ENCODE data around the gene NEUROD2.

Gene NEUROD2

DNA sequence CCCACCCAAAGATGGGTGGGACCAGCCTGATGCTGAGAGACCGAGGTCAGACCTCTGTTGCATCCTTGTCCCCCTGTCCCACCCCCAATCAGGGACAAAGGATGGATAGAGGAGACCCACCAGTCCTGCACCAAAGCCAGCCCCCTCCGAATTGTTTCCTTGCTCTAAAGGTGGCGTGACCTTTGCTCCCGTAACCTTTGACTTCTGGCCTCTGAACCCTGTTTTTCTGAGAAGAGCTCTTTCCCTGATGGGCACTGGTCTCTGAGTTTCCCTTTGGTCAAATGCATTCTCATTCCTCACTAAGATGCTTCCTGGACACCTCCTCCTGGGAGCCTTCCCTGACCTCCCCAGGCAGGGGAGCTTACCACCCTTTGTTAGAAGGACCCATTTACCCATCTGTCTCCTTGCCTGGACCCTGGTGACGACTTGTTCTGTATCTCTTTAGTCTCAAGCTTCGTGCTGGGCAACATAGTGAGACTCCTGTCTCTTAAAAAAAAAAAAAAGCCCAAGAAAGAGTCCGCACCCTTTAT is 5.3 kb upstream of the NEUROD2 start:
- Histone ChIP-seq H2AFZ (no peak overlapping the region), H3K4me1 (no peaks in the 10 kb centered on the region), H3K36me3 (ENCODE audit: control insufficient read depth, insufficient read depth, low read length) (no peaks in the 10 kb centered on the region), H3K9ac (no peak overlapping the region), H3K27me3 (ENCODE audit: control insufficient read depth, insufficient read depth, low read length) (no peaks in the 10 kb centered on the region), H3K4me2 (ENCODE audit: low read length) (no peak overlapping the region), H3K79me2 (no peaks in the 10 kb centered on the region), H3K4me3 (ENCODE audit: low read depth, low read length) (no peak overlapping the region), H3K9me3 (ENCODE audit: control insufficient read depth, low read length) (no peaks in the 10 kb centered on the region), H3K27ac (no peak overlapping the region)
- TF ChIP-seq CTCF (IDR thresholded peaks at IDR 0.05): no peak

DNA sequence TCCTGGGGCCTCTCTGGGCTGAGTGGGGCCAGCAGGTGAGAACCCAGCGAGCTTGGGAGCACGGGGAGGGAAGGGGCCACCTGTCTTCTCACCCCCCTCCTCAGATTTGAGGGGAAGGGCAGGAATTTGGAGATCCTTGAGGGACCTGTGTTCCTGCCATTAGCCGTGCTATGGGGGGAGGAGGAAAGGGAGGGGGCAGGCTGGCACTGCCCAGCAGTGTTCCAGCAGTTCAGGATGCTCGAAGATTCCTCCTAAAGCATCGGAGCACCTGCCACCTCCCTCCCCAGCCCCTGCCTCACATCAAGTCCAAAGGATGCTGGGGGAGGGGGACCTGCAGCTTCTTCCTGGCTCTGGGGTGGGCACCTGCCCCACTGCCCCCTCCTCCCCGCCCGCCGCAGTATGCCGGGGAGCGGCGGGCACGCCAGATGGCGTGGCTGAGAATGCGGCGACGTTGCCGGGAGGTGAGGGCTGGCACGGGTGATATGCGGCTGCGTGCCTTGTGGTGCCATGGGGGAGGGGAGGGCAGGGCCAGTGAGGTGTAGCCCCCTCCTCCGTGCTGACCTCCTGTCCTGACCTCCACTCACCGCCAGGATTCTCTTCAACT is 4.7 kb upstream of the NEUROD2 start:
- Histone ChIP-seq H3K9ac (no peak overlapping the region), H3K4me2 (ENCODE audit: low read length) (no peak overlapping the region), H3K27ac (no peak overlapping the region), H3K36me3 (ENCODE audit: control insufficient read depth, insufficient read depth, low read length) (no peaks in the 10 kb centered on the region), H3K79me2 (no peaks in the 10 kb centered on the region), H2AFZ (no peak overlapping the region), H3K4me3 (ENCODE audit: low read depth, low read length) (no peak overlapping the region), H3K27me3 (ENCODE audit: control insufficient read depth, insufficient read depth, low read length) (peaks cover 2% of the 10 kb centered on the region), H3K9me3 (ENCODE audit: control insufficient read depth, low read length) (no peaks in the 10 kb centered on the region), H3K4me1 (no peaks in the 10 kb centered on the region)
- TF ChIP-seq CTCF (IDR thresholded peaks at IDR 0.05): no peak

DNA sequence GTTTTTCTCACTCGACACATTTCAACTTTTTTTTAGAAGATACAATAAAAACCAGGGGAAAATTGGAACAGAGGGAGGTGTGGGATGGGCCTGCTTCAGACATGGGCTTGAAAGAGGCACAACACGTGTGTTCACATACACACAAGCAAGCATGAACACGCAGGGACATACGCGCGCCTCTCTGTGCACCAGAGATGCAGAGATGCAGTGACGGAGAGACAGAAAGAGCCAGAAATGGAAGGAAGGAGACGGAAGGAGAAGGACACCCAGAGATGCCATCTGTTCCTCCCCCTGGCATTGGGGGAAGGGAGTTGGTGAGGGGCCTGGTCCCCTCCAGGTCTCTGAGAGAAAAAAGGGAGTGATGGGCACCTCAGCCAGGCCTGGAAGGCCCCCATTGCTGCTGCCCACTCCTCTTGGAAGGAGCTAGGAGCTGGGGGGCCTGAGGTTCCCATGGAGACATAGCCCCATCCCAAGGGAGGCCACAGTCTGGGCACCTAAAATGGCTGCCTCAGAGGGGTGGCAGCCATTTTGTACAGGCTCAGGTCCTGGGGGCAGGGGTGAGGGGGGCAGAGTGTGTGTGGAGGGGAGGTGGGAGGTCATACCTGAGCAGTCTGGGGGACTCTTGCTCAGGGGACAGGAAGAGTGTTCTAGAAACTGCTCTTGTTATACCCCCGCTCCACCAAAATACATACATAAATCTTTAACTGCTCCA is 3.8 kb upstream of the NEUROD2 start:
- Histone ChIP-seq H3K4me3 (ENCODE audit: low read depth, low read length) (no peak overlapping the region), H3K4me2 (ENCODE audit: low read length) (no peak overlapping the region), H2AFZ (no peak overlapping the region), H3K9ac (no peak overlapping the region), H3K27me3 (ENCODE audit: control insufficient read depth, insufficient read depth, low read length) (peaks cover 10% of the 10 kb centered on the region), H3K4me1 (no peaks in the 10 kb centered on the region), H3K27ac (no peak overlapping the region), H3K36me3 (ENCODE audit: control insufficient read depth, insufficient read depth, low read length) (no peaks in the 10 kb centered on the region), H3K79me2 (no peaks in the 10 kb centered on the region), H3K9me3 (ENCODE audit: control insufficient read depth, low read length) (no peaks in the 10 kb centered on the region)
- TF ChIP-seq CTCF (IDR thresholded peaks at IDR 0.05): no peak

DNA sequence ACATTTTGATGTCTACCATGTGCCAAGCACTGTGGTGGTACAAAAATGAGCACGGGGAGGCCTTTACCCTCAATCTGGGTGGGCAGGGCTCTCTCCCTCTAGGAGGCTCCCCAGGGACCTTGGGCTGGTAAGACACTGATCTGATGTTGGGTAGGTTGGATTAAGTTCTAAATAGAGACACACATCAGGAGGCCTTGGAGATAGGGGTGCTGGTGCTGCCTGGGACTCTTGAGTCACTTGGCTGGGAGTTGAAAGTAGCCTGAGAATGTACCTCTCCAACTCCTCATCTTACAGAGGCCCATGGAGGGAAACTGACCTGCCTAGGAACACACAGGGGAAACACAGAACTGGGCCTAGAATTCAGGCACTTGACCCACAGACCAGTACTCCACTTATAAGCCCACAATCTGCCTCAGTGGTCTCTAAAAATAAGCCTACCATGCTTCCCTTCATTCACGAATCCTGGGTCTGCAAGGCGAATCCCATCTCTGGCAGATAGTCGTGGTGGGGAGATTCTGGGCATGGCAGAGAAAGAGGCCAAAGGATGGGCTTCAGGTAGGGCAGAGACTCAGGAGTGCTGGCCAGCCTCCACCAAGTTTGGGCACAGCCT is 1.8 kb upstream of the NEUROD2 start:
- no peak for TF ChIP-seq CTCF (IDR thresholded peaks at IDR 0.05)
- H3K9ac ChIP-seq: no peak overlapping the region
- no peak overlapping the region for H3K4me3 ChIP-seq (ENCODE audit: low read depth, low read length)
- no peaks in the 10 kb centered on the region for H3K79me2 ChIP-seq
- H3K36me3 ChIP-seq (ENCODE audit: control insufficient read depth, insufficient read depth, low read length): no peaks in the 10 kb centered on the region
- no peak overlapping the region for H2AFZ ChIP-seq
- no peak overlapping the region for H3K27ac ChIP-seq
- no peaks in the 10 kb centered on the region for H3K4me1 ChIP-seq
- H3K9me3 ChIP-seq (ENCODE audit: control insufficient read depth, low read length): no peaks in the 10 kb centered on the region
- H3K27me3 ChIP-seq (ENCODE audit: control insufficient read depth, insufficient read depth, low read length): peaks cover 15% of the 10 kb centered on the region
- H3K4me2 ChIP-seq (ENCODE audit: low read length): no peak overlapping the region

Data from parathyroid adenoma (tissue), 2 donors.